Thoracic aorta (tissue), 2 donors: ENCODE measurements around the gene EXOC3L4. TPM values are rescaled to one million over a fixed set of nuclear protein-coding genes. Genes with fewer than 3 reads are reported as not detected.

Experiments
- ATAC-seq: fragments of 150-250 bp; one replicate; pipeline ENCODE4 v1.8.0; 2017; ENCODE audit warnings: low read depth; ENCODE audit not compliant: insufficient number of reproducible peaks, low FRiP score
- DNase-seq: peaks from one replicate; pipeline ENCODE4 v3.0.0-alpha.2; 2020; ENCODE audit warnings: low spot score
- H3K27ac ChIP-seq, 2 donors: fragments of 200-600 bp; sonication (generic); 1 replicate in 1 of 2; 2 replicates in 1 of 2; pipeline ENCODE4 v1.5.1; 2016; ENCODE audit warnings: mild to moderate bottlenecking in 2 of 2, moderate library complexity in 2 of 2
- H3K27me3 ChIP-seq: fragments of 200-600 bp; sonication (generic); replicated peaks from 2 replicates; pipeline ENCODE4 v1.6.0; 2016; ENCODE audit warnings: mild to moderate bottlenecking; ENCODE audit not compliant: insufficient read depth
- H3K36me3 ChIP-seq: fragments of 200-600 bp; sonication (generic); one replicate; pipeline ENCODE4 v1.5.1; 2016
- H3K4me1 ChIP-seq, 2 donors: fragments of 200-600 bp; sonication (generic); 1 replicate in 1 of 2; 2 replicates in 1 of 2; pipeline versions ENCODE4 v1.5.1 to v1.6.0; 2016; ENCODE audit warnings: low read depth in 2 of 2, mild to moderate bottlenecking in 1 of 2; ENCODE audit not compliant: control insufficient read depth in 1 of 2
- H3K4me3 ChIP-seq: fragments of 200-600 bp; sonication (generic); 2 replicates; pipeline ENCODE4 v1.5.1; 2016; ENCODE audit warnings: mild to moderate bottlenecking
- H3K9me3 ChIP-seq: fragments of 200-600 bp; sonication (generic); 2 replicates; pipeline ENCODE4 v1.5.1; 2016
- total RNA-seq, 2 donors: library from RNA; depleted of rRNA; stranded (reverse); fragments of >200 nt; gene quantifications; one replicate each; pipeline versions ENCODE4 v1.1.0 to v1.2.3, GENCODE V29; 2016
- TF ChIP-seq, protein P1 (sequence below): fragments of 200-600 bp; sonication (generic); IDR thresholded peaks from one replicate; pipeline ENCODE4 v1.5.1; 2019; ENCODE audit warnings: antibody characterized with exemption

The EXOC3L4 gene
- total RNA-seq, 2 donors from 2014 or later = not detected

DNA sequence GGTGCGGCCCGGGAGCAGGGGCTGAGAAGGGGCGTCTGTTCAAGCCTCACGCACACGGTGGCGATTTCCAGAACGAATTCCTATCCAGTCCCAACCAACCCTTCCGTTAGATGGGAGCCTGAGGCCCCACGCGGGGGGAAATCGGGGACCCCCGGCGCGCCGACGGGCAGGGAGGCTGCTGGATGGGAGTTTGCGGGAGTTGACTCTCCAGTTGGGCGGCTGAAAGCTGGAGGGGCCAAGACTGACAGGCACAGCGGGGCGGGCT lies 9.8 kb downstream of the EXOC3L4 start:
- Histone ChIP-seq H3K4me1 (peaks cover 0 to 24% of the 10 kb centered on the region in 2 donors), H3K9me3 (no peaks in the 10 kb centered on the region), H3K27ac (no peak overlapping the region), H3K27me3 (peaks cover 19% of the 10 kb centered on the region), H3K36me3 (no peaks in the 10 kb centered on the region), H3K4me3 (no peak overlapping the region)
- no peak for ATAC-seq
- TF ChIP-seq, protein P1, sequence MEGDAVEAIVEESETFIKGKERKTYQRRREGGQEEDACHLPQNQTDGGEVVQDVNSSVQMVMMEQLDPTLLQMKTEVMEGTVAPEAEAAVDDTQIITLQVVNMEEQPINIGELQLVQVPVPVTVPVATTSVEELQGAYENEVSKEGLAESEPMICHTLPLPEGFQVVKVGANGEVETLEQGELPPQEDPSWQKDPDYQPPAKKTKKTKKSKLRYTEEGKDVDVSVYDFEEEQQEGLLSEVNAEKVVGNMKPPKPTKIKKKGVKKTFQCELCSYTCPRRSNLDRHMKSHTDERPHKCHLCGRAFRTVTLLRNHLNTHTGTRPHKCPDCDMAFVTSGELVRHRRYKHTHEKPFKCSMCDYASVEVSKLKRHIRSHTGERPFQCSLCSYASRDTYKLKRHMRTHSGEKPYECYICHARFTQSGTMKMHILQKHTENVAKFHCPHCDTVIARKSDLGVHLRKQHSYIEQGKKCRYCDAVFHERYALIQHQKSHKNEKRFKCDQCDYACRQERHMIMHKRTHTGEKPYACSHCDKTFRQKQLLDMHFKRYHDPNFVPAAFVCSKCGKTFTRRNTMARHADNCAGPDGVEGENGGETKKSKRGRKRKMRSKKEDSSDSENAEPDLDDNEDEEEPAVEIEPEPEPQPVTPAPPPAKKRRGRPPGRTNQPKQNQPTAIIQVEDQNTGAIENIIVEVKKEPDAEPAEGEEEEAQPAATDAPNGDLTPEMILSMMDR = no peak
- DNase-seq = no peak

DNA sequence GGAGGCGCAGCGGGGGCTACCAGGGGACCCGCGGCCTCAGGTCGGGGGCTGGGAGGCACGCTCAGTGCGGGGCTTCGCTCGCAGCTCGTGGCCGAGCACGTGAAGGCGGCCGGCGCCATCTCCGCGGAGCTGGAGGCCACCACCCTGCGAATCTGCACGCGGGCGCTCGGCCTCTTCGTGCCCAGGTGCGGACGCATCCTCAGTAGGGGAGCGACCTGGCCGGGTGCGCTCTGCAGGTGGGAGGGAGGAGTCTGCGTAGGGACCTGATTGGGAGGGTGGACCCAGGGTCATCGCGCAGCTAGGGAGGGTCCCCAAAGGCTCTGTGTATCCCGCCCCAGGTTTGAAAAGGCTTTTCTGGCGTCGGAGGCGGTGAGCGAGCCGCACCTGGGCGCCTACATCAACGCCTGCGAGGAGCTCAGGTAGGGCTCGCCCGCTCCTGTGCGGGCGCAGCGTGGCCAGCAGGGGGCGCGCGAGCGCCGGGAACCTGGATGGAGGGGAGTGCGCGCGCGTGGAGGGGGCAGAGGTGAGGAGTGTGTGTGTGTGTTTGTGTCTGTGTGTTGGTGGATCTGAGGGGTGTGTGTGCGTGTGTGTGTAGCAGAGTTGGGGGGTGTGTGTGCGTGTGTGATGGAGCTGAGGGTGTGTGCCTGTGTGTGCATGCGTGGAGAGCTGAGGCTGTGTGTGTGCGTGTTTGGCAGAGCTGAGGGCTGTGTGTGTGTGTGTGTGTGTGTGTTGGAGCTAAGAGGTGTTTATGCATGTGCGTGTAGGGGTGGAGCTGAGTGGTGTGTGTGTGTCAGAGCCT lies 10.3 kb downstream of the EXOC3L4 start:
- Histone ChIP-seq H3K27ac (no peak overlapping the region), H3K9me3 (no peaks in the 10 kb centered on the region), H3K4me1 (peaks cover 2 to 27% of the 10 kb centered on the region in 2 donors), H3K27me3 (peaks cover 19% of the 10 kb centered on the region), H3K4me3 (no peak overlapping the region), H3K36me3 (no peaks in the 10 kb centered on the region)
- DNase-seq (no peak), ATAC-seq (peak; percentile 66)
- TF ChIP-seq, protein P1 = peak; percentile 99

DNA sequence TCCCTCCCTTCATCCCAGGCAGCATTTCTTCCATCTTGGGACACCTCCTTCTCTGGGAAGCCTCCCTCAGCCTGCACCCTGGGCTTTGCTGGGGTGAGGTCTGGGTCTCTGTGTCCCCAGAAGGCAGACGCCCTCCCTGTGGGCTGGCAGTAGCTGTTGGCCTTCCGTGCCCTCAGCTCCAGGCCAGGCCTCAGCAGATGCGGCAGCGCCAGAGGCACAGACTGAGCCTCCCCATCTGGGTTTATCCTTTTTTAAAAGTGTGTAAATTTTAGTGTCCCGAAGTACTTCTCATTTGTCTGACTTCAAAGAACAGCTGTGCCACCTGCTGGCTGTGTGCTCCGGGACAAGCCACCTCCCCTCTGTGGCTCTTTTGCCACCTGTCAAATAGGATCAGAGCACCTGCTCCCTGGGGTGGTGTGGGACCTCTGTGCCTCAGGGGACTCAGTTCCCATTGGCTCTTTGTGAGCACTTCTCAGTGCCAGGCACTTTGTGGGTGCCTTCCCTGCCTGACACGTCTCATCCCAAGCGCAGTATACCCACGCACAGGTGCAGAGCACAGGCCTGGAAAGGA lies 11.1 kb downstream of the EXOC3L4 start:
- DNase-seq = no peak
- H3K4me3 ChIP-seq = no peak overlapping the region
- TF ChIP-seq, protein P1 = no peak
- no peak overlapping the region for H3K27ac ChIP-seq
- ATAC-seq = no peak
- H3K27me3 ChIP-seq = peaks cover 19% of the 10 kb centered on the region
- no peaks in the 10 kb centered on the region for H3K36me3 ChIP-seq
- no peaks in the 10 kb centered on the region for H3K9me3 ChIP-seq
- peaks cover 3 to 35% of the 10 kb centered on the region in 2 donors for H3K4me1 ChIP-seq

DNA sequence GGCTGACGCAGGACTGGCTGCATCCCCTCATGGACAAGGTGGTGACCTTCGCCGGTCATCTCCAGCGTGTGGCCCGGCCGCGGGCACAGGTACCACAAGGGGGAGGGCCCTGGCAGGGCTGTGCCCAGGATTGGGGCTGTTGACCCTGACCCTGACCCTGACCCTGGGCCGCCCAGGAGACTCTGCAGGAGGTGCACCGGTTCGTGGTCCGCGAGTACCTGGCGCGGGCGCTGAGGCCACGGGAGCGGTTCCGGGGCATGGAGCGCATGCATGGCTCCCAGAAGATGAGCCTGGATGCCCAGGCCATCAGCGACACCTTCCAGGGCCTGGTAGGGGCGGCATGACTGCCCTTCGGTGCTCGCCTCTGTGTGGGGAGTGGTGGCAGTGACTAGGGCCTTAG lies 12.9 kb downstream of the EXOC3L4 start:
- Histone ChIP-seq H3K27me3 (peaks cover 14% of the 10 kb centered on the region), H3K9me3 (no peaks in the 10 kb centered on the region), H3K36me3 (no peaks in the 10 kb centered on the region), H3K4me1 (peaks cover 11 to 40% of the 10 kb centered on the region in 2 donors), H3K27ac (no peak overlapping the region), H3K4me3 (no peak overlapping the region)
- no peak for ATAC-seq
- TF ChIP-seq, protein P1 = no peak
- no peak for DNase-seq

DNA sequence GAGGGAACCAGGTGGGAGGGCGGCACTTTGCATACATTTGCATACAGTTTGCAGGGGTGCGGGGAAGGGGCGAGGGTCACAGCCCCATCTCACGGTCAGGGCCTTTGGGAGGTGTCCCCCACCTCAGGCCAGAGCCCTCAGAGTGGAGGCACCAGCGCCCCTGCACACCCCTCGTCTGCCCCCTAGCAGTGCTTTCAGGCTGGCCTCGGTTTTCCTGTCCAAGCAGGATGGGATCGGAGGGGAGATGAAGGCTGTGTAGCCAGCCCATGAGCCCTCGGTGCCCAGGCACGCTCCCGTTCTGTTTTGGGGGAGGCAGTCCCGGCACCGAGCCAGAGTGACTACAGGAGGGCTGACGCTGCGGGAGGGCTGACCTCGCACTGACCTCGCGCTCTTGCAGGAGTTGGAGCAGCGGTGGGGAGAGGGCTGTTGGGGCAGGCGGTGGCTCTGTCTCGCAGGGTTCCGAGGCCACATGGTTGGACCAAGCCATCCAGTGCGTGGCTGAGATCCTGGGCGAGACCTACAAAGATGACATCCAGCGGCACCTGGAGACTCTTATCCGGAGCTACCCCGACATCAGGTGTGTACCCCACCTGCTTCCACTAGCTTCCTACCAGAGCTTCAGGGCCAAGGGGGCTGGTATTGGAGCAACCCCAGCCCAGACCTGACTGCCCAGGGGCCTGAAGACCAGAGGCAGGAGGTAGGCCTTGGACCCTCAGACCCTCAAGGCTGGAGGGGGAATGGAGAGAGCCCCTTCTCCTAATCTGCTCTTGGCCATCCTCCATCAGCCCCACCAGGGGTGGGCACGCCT lies 13.6 kb downstream of the EXOC3L4 start:
- TF ChIP-seq, protein P1 = no peak
- Histone ChIP-seq H3K4me1 (peaks cover 11 to 34% of the 10 kb centered on the region in 2 donors), H3K27ac (no peak overlapping the region)

More for the DNA sequence above, 13.6 kb downstream of the EXOC3L4 start:
- Histone ChIP-seq H3K9me3 (no peaks in the 10 kb centered on the region), H3K36me3 (no peaks in the 10 kb centered on the region), H3K4me3 (no peak overlapping the region), H3K27me3 (peaks cover 9% of the 10 kb centered on the region)
- ATAC-seq (no peak), DNase-seq (no peak)
